ENCODE data around the gene RNF14. TPM values are rescaled to one million over a fixed set of nuclear protein-coding genes. Genes with fewer than 3 reads are reported as not detected.

The RNF14 gene
- total and polyA plus RNA-seq, 2 of the 8 experiments (the other 6 are each of a cell fraction or from before 2014, with no cell fraction given): 4.7 to 20.2 TPM

- TF ChIP-seq CBX5 (IDR thresholded peaks at IDR 0.05; ENCODE audit: low read depth, low read length): no peak
Observed at GRCh38 chr5:141997358-141997960, 28.6 kb downstream of the RNF14 start (continued).

All from H1 (cell line).